Fibroblast of the conjunctiva (primary cell): ENCODE data around the gene ZNF613.
"Not testable (repeated sequence)": the region's sequence is repeated elsewhere in the genome, so short reads cannot be mapped to it uniquely, and the experiment has no call there.

Source experiments
- DNase-seq: peaks from one replicate; pipeline ENCODE4 v3.0.0-alpha.2; 2010; ENCODE audit warnings: low read depth

The ZNF613 gene

GRCh38 chr19:51926784-51927741 lies at the start of gene ZNF613:
ZNF613 (plus strand) TSS chr19:51927472; CDS start chr19:51936221, 8,749 bp downstream.
- DNase-seq, result peak; percentile 91

DNA sequence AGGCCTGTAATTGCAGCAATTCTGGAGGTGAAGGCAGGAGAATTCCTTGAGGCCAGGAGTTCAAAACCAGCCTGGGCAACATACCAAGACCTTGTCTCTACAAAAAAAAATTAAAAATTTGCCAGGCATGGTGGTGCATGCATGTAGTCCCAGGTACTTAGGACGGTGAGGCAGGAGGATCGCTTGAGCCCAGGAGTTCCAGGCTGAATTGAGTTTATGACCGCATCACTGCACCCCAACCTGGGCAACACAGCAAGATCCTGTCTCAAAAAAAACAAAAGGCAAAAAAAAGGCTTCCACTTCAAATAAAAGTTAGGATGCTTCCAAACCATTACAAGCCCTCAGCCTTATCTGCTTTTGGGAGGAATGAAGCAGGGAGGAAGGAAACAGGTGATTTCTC lies 44.8 kb upstream of the ZNF613 start:
- DNase-seq, result no peak

- no peak for DNase-seq
Measured at GRCh38 chr19:51884713-51885112, 42.6 kb upstream of the ZNF613 start.

- DNase-seq, result peak; percentile 77
Measured at GRCh38 chr19:51887522-51888498, 39.5 kb upstream of the ZNF613 start, which contains the start of gene ZNF577. ZNF577 (minus strand) TSS chr19:51887951; CDS start chr19:51880382, 7,569 bp downstream.

- no peak for DNase-seq
Measured at GRCh38 chr19:51889934-51890333, 37.3 kb upstream of the ZNF613 start.

DNA sequence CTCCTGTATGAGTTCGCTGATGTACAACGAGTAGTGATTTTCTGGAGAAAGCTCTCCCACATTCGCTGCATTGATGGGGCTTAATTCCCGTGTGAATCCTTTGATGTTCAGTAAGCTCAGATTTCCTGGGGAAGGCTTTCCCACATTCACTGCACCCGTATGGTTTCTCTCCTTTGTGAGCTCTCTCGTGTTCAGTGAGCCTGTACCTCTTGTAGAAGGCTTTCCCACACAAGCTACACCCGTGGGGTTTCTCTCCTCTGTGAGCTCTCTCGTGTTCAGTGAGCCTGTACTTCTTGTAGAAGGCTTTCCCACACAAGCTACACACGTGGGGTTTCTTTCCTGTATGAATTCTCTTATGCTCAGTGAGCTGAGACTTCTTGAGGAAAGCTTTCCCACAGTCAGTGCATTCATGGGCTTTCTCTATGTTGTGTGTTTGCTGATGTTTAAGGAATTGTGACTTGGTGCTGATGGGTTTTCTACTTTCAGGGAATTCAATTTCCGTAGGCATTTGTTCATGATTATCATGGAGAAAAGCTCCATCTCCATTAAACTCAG lies 36.0 kb upstream of the ZNF613 start:
- no peak for DNase-seq

GRCh38 chr19:51901860-51902259 lies 25.4 kb upstream of the ZNF613 start:
- DNase-seq, result no peak

GRCh38 chr19:51903192-51903591 lies 24.1 kb upstream of the ZNF613 start:
- no peak for DNase-seq

DNA sequence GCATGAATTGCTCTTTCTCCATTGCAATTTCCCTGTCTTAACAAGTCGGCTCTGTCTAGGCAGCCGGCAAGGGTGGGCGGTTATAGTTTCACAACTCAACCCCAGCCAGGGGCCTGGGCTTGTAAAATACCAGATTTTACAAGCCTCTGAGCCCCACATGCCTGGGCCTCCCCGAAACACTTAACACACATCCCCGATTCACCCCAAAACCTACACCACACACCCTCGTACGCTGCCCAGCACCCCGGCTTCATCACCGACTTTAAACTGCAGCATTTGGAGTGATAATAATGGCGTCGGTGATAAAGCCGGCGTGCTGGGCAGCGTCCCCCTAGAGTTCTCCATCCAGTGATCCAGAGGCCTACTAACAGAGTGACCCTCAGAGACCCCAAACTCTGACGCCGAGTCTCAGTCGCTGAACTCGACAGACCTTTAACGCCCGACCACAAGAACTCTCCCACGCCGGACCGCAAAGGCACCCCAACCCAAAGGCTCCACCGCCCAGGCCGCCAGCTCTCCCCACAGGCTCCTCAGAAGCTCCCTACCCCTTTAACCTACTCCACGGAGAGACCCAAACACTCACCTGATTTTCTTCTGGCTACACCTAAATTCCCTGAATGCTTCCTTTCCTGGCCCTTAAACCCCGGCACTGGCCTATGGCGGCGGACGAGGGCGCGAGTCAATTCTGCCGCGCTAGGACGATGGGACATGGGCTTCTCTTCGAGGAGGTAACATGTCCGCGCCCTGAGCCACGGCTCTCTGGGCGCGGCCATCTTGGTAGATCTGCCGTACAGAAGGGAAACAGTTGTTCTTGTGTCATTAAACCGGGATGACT lies 22.7 kb upstream of the ZNF613 start, which contains the start of gene ZNF649:
ZNF649 (minus strand) TSS at position 687 of the 835 bp plus-strand sequence. CDS start 4,910 bp downstream, outside the sequence.
- DNase-seq, result peak; percentile 65

DNA sequence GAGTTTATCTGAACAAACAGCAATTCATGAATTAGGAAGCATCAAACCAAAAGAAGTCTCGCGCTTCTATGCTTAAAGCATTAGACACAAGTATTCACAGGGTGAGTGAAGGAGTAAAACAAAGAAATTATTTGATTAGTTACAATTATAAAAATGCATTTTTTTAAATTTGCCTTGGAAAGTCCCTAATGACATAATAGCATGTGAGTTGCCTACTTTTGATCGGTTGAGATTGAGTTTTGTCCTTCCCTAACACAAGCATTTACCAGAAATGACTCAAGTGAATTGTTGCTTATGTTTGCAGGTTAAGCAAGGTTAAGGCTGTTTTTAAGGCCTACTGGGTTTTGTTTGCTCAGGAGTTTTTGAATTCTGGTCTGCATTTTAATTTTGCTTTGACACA lies 22.1 kb upstream of the ZNF613 start:
- no peak for DNase-seq

DNA sequence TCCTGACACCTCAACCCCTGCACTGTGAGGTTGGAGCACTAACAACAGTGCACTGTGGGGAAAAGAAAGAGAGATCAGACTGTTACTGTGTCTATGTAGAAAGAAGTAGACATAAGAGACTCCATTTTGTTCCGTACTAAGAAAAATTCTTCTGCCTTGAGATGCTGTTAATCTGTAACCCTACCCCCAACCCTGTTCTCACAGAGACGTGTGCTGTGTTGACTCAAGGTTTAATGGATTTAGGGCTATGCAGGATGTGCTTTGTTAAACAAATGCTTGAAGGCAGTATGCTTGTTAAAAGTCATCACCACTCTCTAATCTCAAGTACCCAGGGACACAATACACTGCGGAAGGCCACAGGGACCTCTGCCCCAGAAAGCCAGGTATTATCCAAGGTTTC lies 21.6 kb upstream of the ZNF613 start:
- DNase-seq, result not testable (repeated sequence)

DNA sequence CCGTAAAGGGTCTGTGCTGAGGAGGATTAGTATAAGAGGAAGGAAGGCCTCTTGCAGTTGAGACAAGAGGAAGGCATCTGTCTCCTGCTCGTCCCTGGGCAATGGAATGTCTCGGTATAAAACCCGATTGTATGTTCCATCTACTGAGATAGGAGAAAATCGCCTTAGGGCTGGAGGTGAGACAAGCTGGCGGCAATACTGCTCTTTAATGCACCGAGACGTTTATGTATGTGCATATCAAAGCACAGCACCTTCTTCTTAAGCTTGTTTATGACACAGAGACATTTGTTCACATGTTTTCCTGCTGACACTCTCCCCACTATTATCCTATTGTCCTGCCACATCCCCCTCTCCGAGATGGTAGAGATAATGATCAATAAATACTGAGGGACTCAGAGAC lies 21.2 kb upstream of the ZNF613 start:
- not testable (repeated sequence) for DNase-seq

GRCh38 chr19:51907981-51908380 lies 19.3 kb upstream of the ZNF613 start:
- DNase-seq, result not testable (repeated sequence)

GRCh38 chr19:51915324-51915867 lies 11.9 kb upstream of the ZNF613 start:
- DNase-seq, result no peak

- DNase-seq, result no peak
Measured at GRCh38 chr19:51916167-51916566, 11.1 kb upstream of the ZNF613 start.

GRCh38 chr19:51919606-51920005 lies 7.7 kb upstream of the ZNF613 start:
- no peak for DNase-seq

DNA sequence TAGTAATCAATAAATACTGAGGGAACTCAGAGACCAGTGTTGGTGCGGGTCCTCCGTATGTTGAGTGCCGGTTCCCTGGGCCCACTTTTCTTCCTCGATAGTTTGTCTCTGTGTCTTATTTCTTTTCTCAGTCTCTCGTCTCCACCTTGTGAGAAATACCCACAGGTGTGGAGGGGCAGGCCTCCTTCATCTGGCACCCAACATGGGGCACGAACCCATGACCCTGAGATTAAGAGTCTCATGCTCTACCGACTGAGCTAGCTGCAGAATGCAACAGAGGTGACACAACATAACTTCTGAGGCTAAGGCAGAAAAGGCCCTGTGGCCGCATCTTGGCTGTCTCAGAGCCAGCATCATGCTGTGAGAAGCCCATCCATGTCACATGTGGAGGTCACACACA lies 5.3 kb upstream of the ZNF613 start:
- DNase-seq, result no peak

- no peak for DNase-seq
Measured at GRCh38 chr19:51926426-51926783, 867 bp upstream of the ZNF613 start.

DNA sequence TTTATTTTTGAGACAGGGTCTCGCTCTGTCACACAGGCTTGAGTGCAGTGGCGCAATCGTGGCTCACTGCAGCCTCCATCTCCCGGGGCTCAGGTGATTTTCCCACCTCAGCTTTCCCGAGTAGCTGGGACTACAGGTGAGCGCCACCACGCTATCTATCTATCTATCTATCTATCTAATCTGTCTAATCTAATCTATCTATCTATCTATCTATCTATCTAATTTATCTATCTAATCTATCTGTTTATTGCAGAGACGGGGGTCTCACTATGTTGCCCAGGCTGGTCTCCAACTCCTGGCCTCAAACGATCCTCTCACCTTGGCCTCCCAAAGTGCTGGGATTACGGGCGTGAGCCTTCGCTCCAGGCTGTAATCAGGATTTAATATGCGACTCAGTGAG lies 587 bp downstream of the ZNF613 start:
- DNase-seq, result no peak

DNA sequence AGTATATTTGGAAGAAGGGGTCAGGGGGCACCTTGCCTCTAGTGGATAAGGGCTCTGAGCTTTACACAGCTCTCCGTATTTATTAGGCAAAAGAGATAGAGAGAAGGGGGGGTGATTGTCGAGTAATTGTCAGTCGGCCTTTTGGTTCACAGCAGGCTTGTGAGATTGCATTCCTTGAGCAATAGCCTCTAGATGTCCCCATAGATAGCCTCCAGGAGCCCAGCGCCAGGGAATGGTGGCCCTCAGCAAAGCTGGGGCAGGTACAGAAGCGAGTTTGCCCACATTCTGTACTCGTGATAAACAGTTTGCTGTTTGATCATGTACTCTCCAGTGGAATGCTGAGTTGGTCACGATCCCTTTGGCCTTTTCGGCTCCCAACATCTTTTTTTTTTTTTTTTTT lies 4.6 kb downstream of the ZNF613 start:
- no peak for DNase-seq

DNA sequence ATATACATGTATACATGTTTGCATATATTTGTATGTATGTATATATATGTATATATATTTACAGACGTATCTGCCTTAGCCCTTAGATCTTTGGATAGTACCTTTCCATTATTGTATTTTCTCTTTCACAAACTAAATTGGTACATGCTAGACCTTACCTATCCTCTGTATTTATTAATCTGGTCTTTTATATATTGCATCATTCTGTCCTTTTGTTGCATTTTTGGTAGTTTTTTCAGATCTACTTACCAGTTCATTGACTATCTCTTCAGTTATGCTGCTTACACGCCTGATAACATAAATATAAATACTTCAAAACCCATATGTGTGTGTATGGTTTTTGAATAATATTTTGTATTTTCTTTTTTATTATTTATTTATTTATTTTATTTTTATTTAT lies 11.7 kb downstream of the ZNF613 start:
- no peak for DNase-seq
